Measurements from ENCODE around the gene MUC21.
"Not testable (repeated sequence)": the region's sequence is repeated elsewhere in the genome, so short reads cannot be mapped to it uniquely, and the experiment has no call there.

Gene MUC21

DNA sequence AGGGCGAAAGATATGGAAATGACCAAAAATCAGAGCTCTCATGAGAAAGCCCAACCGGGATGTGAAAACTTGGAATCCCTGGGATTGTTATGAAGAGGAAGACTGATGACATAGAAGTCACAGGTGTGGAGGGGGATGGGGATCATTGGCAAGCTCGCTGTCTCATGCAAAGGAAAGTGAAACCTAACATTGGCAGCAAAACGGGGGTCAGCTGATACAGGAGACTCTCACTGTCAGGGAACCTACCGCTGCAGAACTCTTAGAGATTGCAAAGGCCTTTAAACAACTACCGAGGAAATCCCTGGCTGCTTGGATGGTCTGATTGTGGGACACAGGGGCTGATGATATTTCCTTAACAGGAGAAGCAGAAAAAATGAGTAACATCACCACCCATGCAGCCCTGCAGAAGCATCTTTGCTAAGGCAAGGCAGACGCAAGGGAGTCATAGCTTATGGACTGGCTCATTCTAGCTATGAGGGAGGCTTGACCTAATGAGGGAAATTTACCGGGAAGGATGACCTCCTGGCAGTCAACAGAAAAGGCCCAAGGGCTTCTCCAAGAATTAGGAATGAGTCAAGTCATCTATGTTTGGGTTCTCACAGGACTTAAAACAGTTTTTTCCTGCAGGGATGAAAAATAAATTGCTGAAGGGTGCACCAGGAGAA is 7.0 kb downstream of the MUC21 start:
- TF ChIP-seq, protein P1, sequence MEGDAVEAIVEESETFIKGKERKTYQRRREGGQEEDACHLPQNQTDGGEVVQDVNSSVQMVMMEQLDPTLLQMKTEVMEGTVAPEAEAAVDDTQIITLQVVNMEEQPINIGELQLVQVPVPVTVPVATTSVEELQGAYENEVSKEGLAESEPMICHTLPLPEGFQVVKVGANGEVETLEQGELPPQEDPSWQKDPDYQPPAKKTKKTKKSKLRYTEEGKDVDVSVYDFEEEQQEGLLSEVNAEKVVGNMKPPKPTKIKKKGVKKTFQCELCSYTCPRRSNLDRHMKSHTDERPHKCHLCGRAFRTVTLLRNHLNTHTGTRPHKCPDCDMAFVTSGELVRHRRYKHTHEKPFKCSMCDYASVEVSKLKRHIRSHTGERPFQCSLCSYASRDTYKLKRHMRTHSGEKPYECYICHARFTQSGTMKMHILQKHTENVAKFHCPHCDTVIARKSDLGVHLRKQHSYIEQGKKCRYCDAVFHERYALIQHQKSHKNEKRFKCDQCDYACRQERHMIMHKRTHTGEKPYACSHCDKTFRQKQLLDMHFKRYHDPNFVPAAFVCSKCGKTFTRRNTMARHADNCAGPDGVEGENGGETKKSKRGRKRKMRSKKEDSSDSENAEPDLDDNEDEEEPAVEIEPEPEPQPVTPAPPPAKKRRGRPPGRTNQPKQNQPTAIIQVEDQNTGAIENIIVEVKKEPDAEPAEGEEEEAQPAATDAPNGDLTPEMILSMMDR (IDR thresholded peaks at IDR 0.05; ENCODE audit: insufficient read depth, low read length, poor library complexity, severe bottlenecking) = no peak
- DNase-seq (ENCODE audit: extremely low read depth, insufficient read length) = no peak

GRCh38 chr6:30991891-30992290 is 8.4 kb downstream of the MUC21 start:
- Histone ChIP-seq H3K27me3 (replicated peaks; ENCODE audit: control insufficient read depth, insufficient read depth, low read length) (no peaks in the 10 kb centered on the region), H3K36me3 (ENCODE audit: control insufficient read depth, insufficient read depth, low read length) (no peaks in the 10 kb centered on the region), H3K4me3 (replicated peaks; ENCODE audit: low read depth, low read length) (no peak overlapping the region)
- TF ChIP-seq, protein P1 (IDR thresholded peaks at IDR 0.05; ENCODE audit: insufficient read depth, low read length, poor library complexity, severe bottlenecking) = no peak
- DNase-seq (ENCODE audit: extremely low read depth, insufficient read length) = no peak

More for the DNA sequence above, 7.0 kb downstream of the MUC21 start:
- Histone ChIP-seq H3K4me3 (replicated peaks; ENCODE audit: low read depth, low read length) (no peak overlapping the region), H3K27me3 (replicated peaks; ENCODE audit: control insufficient read depth, insufficient read depth, low read length) (no peaks in the 10 kb centered on the region), H3K36me3 (ENCODE audit: control insufficient read depth, insufficient read depth, low read length) (no peaks in the 10 kb centered on the region)

- TF ChIP-seq, protein P1 (IDR thresholded peaks at IDR 0.05; ENCODE audit: insufficient read depth, low read length, poor library complexity, severe bottlenecking) = no peak
- DNase-seq (ENCODE audit: extremely low read depth, insufficient read length) = no peak
- H3K4me3 ChIP-seq (replicated peaks; ENCODE audit: low read depth, low read length) = no peak overlapping the region
- no peaks in the 10 kb centered on the region for H3K27me3 ChIP-seq (replicated peaks; ENCODE audit: control insufficient read depth, insufficient read depth, low read length)
- no peaks in the 10 kb centered on the region for H3K36me3 ChIP-seq (ENCODE audit: control insufficient read depth, insufficient read depth, low read length)
Measured at GRCh38 chr6:30997301-30997700, 13.8 kb downstream of the MUC21 start.

- no peaks in the 10 kb centered on the region for H3K27me3 ChIP-seq (replicated peaks; ENCODE audit: control insufficient read depth, insufficient read depth, low read length)
- DNase-seq (ENCODE audit: extremely low read depth, insufficient read length) = no peak
- TF ChIP-seq, protein P1 (IDR thresholded peaks at IDR 0.05; ENCODE audit: insufficient read depth, low read length, poor library complexity, severe bottlenecking) = no peak
- H3K4me3 ChIP-seq (replicated peaks; ENCODE audit: low read depth, low read length) = no peak overlapping the region
- no peaks in the 10 kb centered on the region for H3K36me3 ChIP-seq (ENCODE audit: control insufficient read depth, insufficient read depth, low read length)
Measured at GRCh38 chr6:30998785-30999184, 15.3 kb downstream of the MUC21 start.

- H3K27me3 ChIP-seq (replicated peaks; ENCODE audit: control insufficient read depth, insufficient read depth, low read length); H3K36me3 ChIP-seq (ENCODE audit: control insufficient read depth, insufficient read depth, low read length); DNase-seq (ENCODE audit: extremely low read depth, insufficient read length); H3K4me3 ChIP-seq (replicated peaks; ENCODE audit: low read depth, low read length): not testable (repeated sequence)
Measured at GRCh38 chr6:31000067-31000860, 16.7 kb downstream of the MUC21 start.

DNA sequence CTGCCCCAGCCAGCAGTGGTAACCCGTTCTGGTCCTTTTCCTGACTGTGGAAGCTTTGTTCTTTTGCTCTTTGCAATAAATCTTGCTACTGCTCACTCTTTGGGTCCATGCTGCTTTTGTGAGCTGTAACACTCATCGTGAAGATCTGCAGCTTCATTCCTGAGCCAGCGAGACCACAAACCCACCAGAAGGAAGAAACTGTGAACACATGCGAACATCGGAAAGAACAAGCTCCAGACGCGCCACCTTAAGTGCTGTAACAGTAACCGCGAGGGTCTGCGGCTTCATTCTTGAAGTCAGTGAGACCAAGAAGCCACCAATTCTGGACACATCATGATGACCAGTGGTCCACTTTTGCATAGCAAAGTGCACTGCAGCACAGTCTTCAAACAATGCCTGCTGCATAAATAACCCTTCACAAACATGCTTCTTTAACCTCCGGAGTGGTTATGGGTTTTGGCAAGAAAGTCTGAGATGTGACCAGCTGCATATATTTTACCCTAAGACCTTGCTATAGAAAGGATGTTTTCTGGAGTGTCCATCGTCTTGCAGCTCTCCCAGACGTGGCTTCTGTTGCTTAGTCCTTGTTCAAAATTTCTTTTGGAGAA is 17.9 kb downstream of the MUC21 start:
- DNase-seq (ENCODE audit: extremely low read depth, insufficient read length) = no peak
- H3K36me3 ChIP-seq (ENCODE audit: control insufficient read depth, insufficient read depth, low read length) = no peaks in the 10 kb centered on the region

More for the DNA sequence above, 17.9 kb downstream of the MUC21 start:
- Histone ChIP-seq H3K4me3 (replicated peaks; ENCODE audit: low read depth, low read length) (no peak overlapping the region), H3K27me3 (replicated peaks; ENCODE audit: control insufficient read depth, insufficient read depth, low read length) (no peaks in the 10 kb centered on the region)
- TF ChIP-seq, protein P1 (IDR thresholded peaks at IDR 0.05; ENCODE audit: insufficient read depth, low read length, poor library complexity, severe bottlenecking) = no peak
